ENCODE results near the gene OBI1.
"Not testable (repeated sequence)": the region's sequence is repeated elsewhere in the genome, so short reads cannot be mapped to it uniquely, and the experiment has no call there.

Gene OBI1

GRCh38 chr13:78647109-78647678, 11.8 kb downstream of the OBI1 start:
- DNase-seq, result not testable (repeated sequence)

GRCh38 chr13:78638216-78638615, 20.7 kb downstream of the OBI1 start:
- DNase-seq, result no peak

GRCh38 chr13:78636495-78636894, 22.5 kb downstream of the OBI1 start:
- DNase-seq, result no peak

- no peak for DNase-seq
Measured at GRCh38 chr13:78632996-78633395, 26.0 kb downstream of the OBI1 start.

- no peak for DNase-seq
Measured at GRCh38 chr13:78631077-78631476, 27.9 kb downstream of the OBI1 start.

GRCh38 chr13:78630511-78630910, 28.4 kb downstream of the OBI1 start:
- DNase-seq, result no peak

GRCh38 chr13:78625384-78625783, 33.6 kb downstream of the OBI1 start:
- DNase-seq, result no peak

- DNase-seq, result no peak
Measured at GRCh38 chr13:78623132-78623531, 35.8 kb downstream of the OBI1 start.

GRCh38 chr13:78620936-78621470, 38.0 kb downstream of the OBI1 start:
- DNase-seq, result no peak

GRCh38 chr13:78618411-78618810, 40.5 kb downstream of the OBI1 start:
- DNase-seq, result no peak

GRCh38 chr13:78611040-78611439, 47.9 kb downstream of the OBI1 start:
- DNase-seq, result no peak

- no peak for DNase-seq
Measured at GRCh38 chr13:78610381-78610883, 48.5 kb downstream of the OBI1 start.

- no peak for DNase-seq
Measured at GRCh38 chr13:78609464-78610205, 49.3 kb downstream of the OBI1 start.

- DNase-seq, result no peak
Measured at GRCh38 chr13:78608688-78609463, 50.1 kb downstream of the OBI1 start.

- DNase-seq, result no peak
Measured at GRCh38 chr13:78608252-78608687, 50.7 kb downstream of the OBI1 start.

GRCh38 chr13:78607409-78608251, 51.3 kb downstream of the OBI1 start:
- no peak for DNase-seq

GRCh38 chr13:78606471-78607408, 52.2 kb downstream of the OBI1 start:
- no peak for DNase-seq

- DNase-seq, result no peak
Measured at GRCh38 chr13:78604782-78605611, 54.0 kb downstream of the OBI1 start.

- peak; percentile 42 for DNase-seq
Measured at GRCh38 chr13:78603240-78603957, 55.6 kb downstream of the OBI1 start, which contains the start of gene POU4F1. POU4F1 (minus strand) TSS chr13:78603552; CDS start chr13:78603326, 226 bp downstream.

Data from activated gamma-delta T cell treated with Interleukin-2 at 50 U/mL for 16 hours (primary cell).